H1 (cell line): ENCODE measurements around the gene URB2. TPM values are rescaled to one million over a fixed set of nuclear protein-coding genes. Genes with fewer than 3 reads are reported as not detected.

Experiments used
- JUN ChIP-seq: IDR thresholded peaks from 2 replicates; pipeline ENCODE4 v1.6.1; 2011; ENCODE audit warnings: low read depth, mild to moderate bottlenecking, improper control_type of control experiment, low read length
- polyA plus RNA-seq, 7 experiments: library from polyadenylated mRNA; depleted of rRNA in 3 of 7; stranded (reverse) in 5 of 7; unstranded in 2 of 7; fragments of >200 nt in 5 of 7; fragments of 200-250 nt in 2 of 7; gene quantifications; 1 replicate in 5 of 7; 2 replicates in 1 of 7; 4 replicates in 1 of 7; pipeline versions ENCODE4 v1.2.1 to v1.2.3, GENCODE V29; 2011 to 2013; ENCODE audit warnings: missing spikeins in 2 of 7, mixed read lengths in 2 of 7
- total RNA-seq: library from RNA; stranded (reverse); fragmentation: NEBNext Ultra II Directional; extraction: Animal tissue kit (Norgen Biotek cat#: 25700); gene quantifications from 2 replicates; pipeline ENCODE4 v1.2.1, GENCODE V29; 2021

URB2 gene
- total and polyA plus RNA-seq, 2 of the 8 experiments (the other 6 are each of a cell fraction or from before 2014, with no cell fraction given): 13.7 to 33.0 TPM

DNA sequence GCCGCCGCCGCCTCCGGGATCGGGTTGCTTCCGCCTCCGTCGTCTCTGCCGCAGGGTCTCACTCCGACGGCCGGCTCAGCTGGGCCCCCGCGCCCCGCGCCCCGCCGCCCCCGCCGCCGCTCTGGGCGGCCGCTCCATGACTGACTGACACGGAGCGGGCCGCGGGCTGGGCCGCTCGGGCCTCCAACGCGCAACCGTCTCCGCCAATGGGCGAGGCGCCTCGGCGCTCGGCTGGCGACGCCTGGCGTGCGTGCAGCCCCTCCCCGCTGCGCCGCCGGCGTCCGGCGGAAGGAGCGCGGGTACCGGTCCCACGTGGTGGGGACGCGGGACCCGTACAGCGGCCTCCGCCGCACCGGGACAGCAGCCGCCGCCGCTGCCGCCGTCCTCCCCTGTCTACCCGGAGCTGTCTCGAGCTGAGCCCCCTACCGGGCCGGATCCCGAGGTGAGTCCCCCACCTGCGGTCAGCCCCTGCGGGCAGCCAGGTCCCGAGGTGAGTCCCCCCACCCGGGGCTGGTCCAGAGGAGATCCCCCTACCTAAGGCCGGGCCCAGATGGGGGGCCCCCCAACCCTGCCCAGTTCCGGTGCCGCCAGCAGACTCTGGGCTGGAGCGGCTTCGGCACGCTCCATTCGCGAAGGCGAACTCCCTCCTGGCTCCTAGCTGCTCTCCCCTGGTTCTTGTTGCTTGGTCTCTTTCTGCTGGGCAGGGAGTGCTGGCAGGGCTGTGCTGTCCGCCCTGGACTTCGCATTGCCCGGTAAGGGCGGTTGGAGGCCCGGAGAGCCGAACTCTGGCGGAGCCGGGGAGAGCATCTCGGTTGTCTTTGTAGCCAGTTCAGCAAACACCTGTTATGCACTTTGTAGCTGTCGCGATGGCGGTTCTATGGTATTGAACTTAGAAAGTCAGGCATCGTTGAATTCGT lies at the start of gene URB2, which contains the start of gene TAF5L (continued):
- no peak for TF ChIP-seq JUN
- TF ChIP-seq, all 59 proteins: peak for 22
